H1 (cell line): Measurements from ENCODE around the gene HDAC3. TPM values are rescaled to one million over a fixed set of nuclear protein-coding genes. Genes with fewer than 3 reads are reported as not detected.

Source experiments
- CTCF ChIA-PET: fragments of 300-600 bp; sonication (Branson Sonifier 250); formaldehyde crosslinking; loops from one replicate; lab custom pipeline; 2021; ENCODE audit not compliant: partially characterized antibody; lab: Charles Lee
- POLR2A ChIA-PET: fragments of 300-600 bp; sonication (Branson Sonifier 250); formaldehyde crosslinking; loops from one replicate; lab custom pipeline; 2021; ENCODE audit warnings: inconsistent platforms; ENCODE audit not compliant: partially characterized antibody; lab: Charles Lee
- DNase-seq, 2 experiments: peaks; one replicate each; pipeline versions ENCODE4 v3.0.0 to v3.0.0-alpha.2; 2010 to 2022; ENCODE audit warnings: low spot score in 2 of 2, low read depth in 1 of 2, mixed read lengths in 1 of 2
- FAIRE-seq: peaks from 2 replicates; lab custom pipeline; 2011; peaks lifted over from hg19 to GRCh38; lab: Jason Lieb, UNC
- H2AFZ ChIP-seq: 2 replicates; pipeline ENCODE4 v1.8.1; 2012; ENCODE audit warnings: low read length, inconsistent platforms
- H2AK5ac ChIP-seq: 2 replicates; pipeline ENCODE4 v1.6.1; 2013; ENCODE audit warnings: low read depth, low read length
- H2BK120ac ChIP-seq: replicated peaks from 2 replicates; pipeline ENCODE3; 2013; ENCODE audit warnings: low read depth, low read length, inconsistent platforms
- H2BK12ac ChIP-seq: 2 replicates; pipeline ENCODE4 v1.6.1; 2013; ENCODE audit warnings: low read depth, low read length
- H2BK15ac ChIP-seq: 2 replicates; pipeline ENCODE4 v1.6.1; 2013; ENCODE audit warnings: low read length
- H2BK20ac ChIP-seq: 2 replicates; pipeline ENCODE4 v1.6.1; 2013; ENCODE audit warnings: low read length
- H2BK5ac ChIP-seq: 2 replicates; pipeline ENCODE4 v1.6.1; 2013; ENCODE audit warnings: low read depth, low read length
- H3K14ac ChIP-seq: 2 replicates; pipeline ENCODE4 v1.6.1; 2013; ENCODE audit warnings: inconsistent platforms; ENCODE audit not compliant: insufficient read length
- H3K18ac ChIP-seq: 2 replicates; pipeline ENCODE4 v1.6.1; 2013; ENCODE audit warnings: low read length; ENCODE audit errors: extremely low read depth
- H3K23ac ChIP-seq: 2 replicates; pipeline ENCODE4 v1.6.1; 2013; ENCODE audit warnings: inconsistent platforms; ENCODE audit not compliant: insufficient read length
- H3K23me2 ChIP-seq: 2 replicates; pipeline ENCODE4 v1.6.1; 2013; ENCODE audit warnings: low read depth, low read length
- H3K27ac ChIP-seq: 2 replicates; pipeline ENCODE4 v1.6.1; 2011; ENCODE audit warnings: low read depth, low read length, inconsistent platforms
- H3K27me3 ChIP-seq, 4 experiments: replicated peaks in 1 of 4; 1 replicate in 1 of 4; 2 replicates in 3 of 4; pipeline versions ENCODE4 v1.6.1 to v1.8.1; 2011 to 2013; ENCODE audit warnings: low read length in 3 of 4, mild to moderate bottlenecking in 3 of 4, inconsistent platforms in 2 of 4, mixed read lengths in 2 of 4, moderate library complexity in 1 of 4; ENCODE audit not compliant: control insufficient read depth in 3 of 4, insufficient read depth in 3 of 4; ENCODE audit errors: extremely low read depth in 1 of 4
- H3K36me3 ChIP-seq, 4 experiments: 2 replicates each; pipeline versions ENCODE4 v1.6.1 to v1.8.1; 2011 to 2013; ENCODE audit warnings: mild to moderate bottlenecking in 4 of 4, low read length in 3 of 4, moderate library complexity in 2 of 4, control low read depth in 1 of 4, inconsistent platforms in 1 of 4; ENCODE audit not compliant: insufficient read depth in 4 of 4, control insufficient read depth in 2 of 4
- H3K4ac ChIP-seq: replicated peaks from 2 replicates; pipeline ENCODE3; 2013; ENCODE audit warnings: low read length, low read depth, mixed read lengths, inconsistent platforms; ENCODE audit not compliant: insufficient read length
- H3K4me1 ChIP-seq, 4 experiments: replicated peaks in 1 of 4; 1 replicate in 1 of 4; 2 replicates in 3 of 4; pipeline versions ENCODE4 v1.6.1 to v1.8.1; 2011 to 2013; ENCODE audit warnings: low read length in 3 of 4, inconsistent platforms in 2 of 4, mixed read lengths in 1 of 4; ENCODE audit not compliant: insufficient read depth in 4 of 4, control insufficient read depth in 3 of 4
- H3K4me2 ChIP-seq, 2 experiments: 2 replicates each; pipeline versions ENCODE4 v1.6.1 to v1.8.1; 2011 to 2013; ENCODE audit warnings: low read depth in 2 of 2, low read length in 2 of 2, control low read depth in 1 of 2, inconsistent platforms in 1 of 2, mild to moderate bottlenecking in 1 of 2; ENCODE audit not compliant: insufficient read depth in 1 of 2
- H3K4me3 ChIP-seq, 4 experiments: fragments of 200-600, 300-600 bp in 1 of 4; sonication (generic), shearing (Covaris generic), sonication (Bioruptor Twin) in 1 of 4; 2 replicates each; pipeline versions ENCODE4 v1.5.1 to v1.8.1; 2011 to 2016; ENCODE audit warnings: low read length in 4 of 4, low read depth in 3 of 4, control low read depth in 2 of 4, inconsistent platforms in 2 of 4, mild to moderate bottlenecking in 2 of 4, mixed read lengths in 1 of 4, moderate library complexity in 1 of 4; ENCODE audit not compliant: insufficient read depth in 2 of 4; ENCODE audit errors: extremely low read depth in 1 of 4
- H3K56ac ChIP-seq: replicated peaks from 2 replicates; pipeline ENCODE3; 2013; ENCODE audit warnings: low read depth, mild to moderate bottlenecking, mixed read lengths, low read length, inconsistent platforms; ENCODE audit not compliant: insufficient read length
- H3K79me1 ChIP-seq: 2 replicates; pipeline ENCODE4 v1.6.1; 2013; ENCODE audit warnings: low read depth, low read length, control low read depth
- H3K79me2 ChIP-seq, 2 experiments: 2 replicates each; pipeline versions ENCODE4 v1.6.1 to v1.8.1; 2012 to 2013; ENCODE audit warnings: low read length in 2 of 2, mild to moderate bottlenecking in 2 of 2, inconsistent platforms in 1 of 2; ENCODE audit not compliant: insufficient read depth in 2 of 2, control insufficient read depth in 1 of 2
- H3K9ac ChIP-seq, 4 experiments: replicated peaks in 1 of 4; 1 replicate in 1 of 4; 2 replicates in 3 of 4; pipeline versions ENCODE4 v1.6.1 to v1.8.1; 2011 to 2013; ENCODE audit warnings: low read depth in 3 of 4, low read length in 3 of 4, control low read depth in 2 of 4, mild to moderate bottlenecking in 2 of 4, moderate library complexity in 2 of 4, inconsistent platforms in 1 of 4; ENCODE audit errors: extremely low read depth in 1 of 4
- H3K9me3 ChIP-seq, 2 experiments: 2 replicates each; pipeline versions ENCODE4 v1.6.1 to v1.8.1; 2012 to 2013; ENCODE audit warnings: mild to moderate bottlenecking in 2 of 2, moderate library complexity in 2 of 2, control low read depth in 1 of 2, inconsistent platforms in 1 of 2, low read depth in 1 of 2, low read length in 1 of 2, mixed read lengths in 1 of 2; ENCODE audit not compliant: insufficient read depth in 2 of 2
- H4K20me1 ChIP-seq, 2 experiments: replicated peaks in 1 of 2; 2 replicates each; pipeline versions ENCODE3 to v1.8.1; 2011 to 2013; ENCODE audit warnings: inconsistent platforms in 2 of 2, low read length in 2 of 2, mild to moderate bottlenecking in 1 of 2; ENCODE audit not compliant: insufficient read depth in 2 of 2, control insufficient read depth in 1 of 2
- H4K5ac ChIP-seq: 2 replicates; pipeline ENCODE4 v1.6.1; 2013; ENCODE audit warnings: low read length, low read depth, mixed read lengths, inconsistent platforms; ENCODE audit not compliant: insufficient read length
- H4K8ac ChIP-seq: 2 replicates; pipeline ENCODE4 v1.8.0; 2013; ENCODE audit warnings: mild to moderate bottlenecking, moderate library complexity, low read length, inconsistent platforms; ENCODE audit not compliant: insufficient read depth; ENCODE audit errors: extremely low read depth
- H4K91ac ChIP-seq: replicated peaks from 2 replicates; pipeline ENCODE3; 2013; ENCODE audit warnings: low read length, mixed read lengths, inconsistent platforms; ENCODE audit not compliant: insufficient read length
- BCL11A ChIP-seq, 2 experiments: IDR thresholded peaks; one replicate each; pipeline ENCODE4 v1.6.1; 2011; ENCODE audit warnings: low read depth in 2 of 2, low read length in 2 of 2, mild to moderate bottlenecking in 2 of 2
- HDAC2 ChIP-seq, 2 experiments: fragments of 300-600 bp in 1 of 2; sonication (generic) in 1 of 2; IDR thresholded peaks; 2 replicates each; pipeline ENCODE4 v1.6.1; 2011 to 2012; ENCODE audit warnings: low read depth in 2 of 2, low read length in 2 of 2, mild to moderate bottlenecking in 2 of 2, moderate library complexity in 2 of 2, borderline replicate concordance in 1 of 2, inconsistent platforms in 1 of 2
- TAF1 ChIP-seq: IDR thresholded peaks from 2 replicates; pipeline ENCODE4 v1.6.1; 2011; ENCODE audit warnings: mild to moderate bottlenecking, low read depth, low read length
- WGBS, 2 experiments: shearing (Covaris generic) in 1 of 2; methylation state at CpG; one replicate each; pipeline versions ENCODE4 v1.1.6 to v1.1.7; 2013 to 2015; ENCODE audit warnings: low lambda C conversion rate in 2 of 2, mixed read lengths in 2 of 2, inconsistent platforms in 1 of 2, low coverage in 1 of 2, missing lambda C conversion rate in 1 of 2; ENCODE audit not compliant: insufficient replicate concordance in 2 of 2, insufficient coverage in 1 of 2, insufficient read length in 1 of 2; ENCODE audit errors: extremely low coverage in 1 of 2, missing lambda C conversion rate in 1 of 2; 5-methylcytosine and 5-hydroxymethylcytosine counted together
- polyA plus RNA-seq, 7 experiments: library from polyadenylated mRNA; depleted of rRNA in 3 of 7; stranded (reverse) in 5 of 7; unstranded in 2 of 7; fragments of >200 nt in 5 of 7; fragments of 200-250 nt in 2 of 7; gene quantifications; 1 replicate in 5 of 7; 2 replicates in 1 of 7; 4 replicates in 1 of 7; pipeline versions ENCODE4 v1.2.1 to v1.2.3, GENCODE V29; 2011 to 2013; ENCODE audit warnings: missing spikeins in 2 of 7, mixed read lengths in 2 of 7
- total RNA-seq: library from RNA; stranded (reverse); fragmentation: NEBNext Ultra II Directional; extraction: Animal tissue kit (Norgen Biotek cat#: 25700); gene quantifications from 2 replicates; pipeline ENCODE4 v1.2.1, GENCODE V29; 2021

HDAC3 gene
- total and polyA plus RNA-seq, 2 of the 8 experiments (the other 6 are each of a cell fraction or from before 2014, with no cell fraction given) = 99.0 to 120 TPM

DNA sequence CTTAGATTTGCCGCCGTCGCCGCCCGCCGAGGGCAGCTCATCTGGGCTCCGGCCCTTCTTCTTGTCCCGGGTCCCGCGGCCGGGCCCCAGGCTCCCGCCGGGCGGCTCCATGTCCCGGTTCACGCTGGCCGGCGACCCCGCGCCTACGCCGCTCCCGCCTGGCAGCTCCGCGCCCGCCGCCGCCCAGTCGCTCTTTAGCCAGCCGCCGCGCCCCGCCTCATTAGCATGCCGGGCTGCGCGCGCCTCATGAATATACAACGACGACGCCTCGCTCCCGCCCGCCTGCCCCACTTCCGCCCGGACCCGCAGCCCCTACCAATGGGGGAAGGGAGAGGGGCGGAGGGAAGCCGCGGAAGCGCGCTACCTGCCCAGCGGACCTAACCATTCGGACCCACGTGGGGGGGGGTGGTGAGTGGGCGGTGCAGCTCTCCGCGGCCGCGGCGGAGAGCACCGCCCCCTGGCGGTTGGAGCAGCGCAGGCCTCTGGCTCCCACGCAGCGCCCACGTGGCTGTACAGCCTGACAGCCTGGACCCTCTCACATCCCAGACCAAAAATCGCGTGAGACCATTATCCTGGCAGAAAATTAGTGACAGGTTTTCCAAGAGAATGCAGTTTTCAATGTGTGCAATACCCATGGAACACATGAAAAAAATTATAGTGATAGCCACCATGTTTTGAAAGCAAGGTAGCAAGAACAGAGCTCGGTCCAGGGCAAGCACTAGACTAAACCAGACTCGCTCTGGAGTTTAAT is 17.7 kb downstream of the HDAC3 start, which contains the start of gene DIAPH1:
DIAPH1 (minus strand) TSS at position 197 of the 751 bp plus-strand sequence; CDS start at position 111, 86 bp downstream.
- no peak within 1 kb of the TSS for H2BK15ac ChIP-seq
- H3K27me3 ChIP-seq = no peaks in the 10 kb centered on the region
- H3K4me3 ChIP-seq = peak within 1 kb of the TSS; percentile 74 to 97 (median 84)
- H2AFZ ChIP-seq = no peak within 1 kb of the TSS
- H3K79me1 ChIP-seq = no peaks in the 10 kb centered on the region
- FAIRE-seq (no peak), DNase-seq (peak; percentile 92 to 94)
- H3K23me2 ChIP-seq = peaks cover 3% of the 10 kb centered on the region; the same call in 1 of the 2 replicates
- no peak within 1 kb of the TSS for H3K23ac ChIP-seq
- peak within 1 kb of the TSS; percentile 77 for H2BK120ac ChIP-seq
- no peak within 1 kb of the TSS for H3K14ac ChIP-seq
- POLR2A ChIA-PET = interaction anchor here (0.6 to 8.2 kb wide), 22 partner anchors 8 to 351 kb away, joined by 3 to 75 read pairs (median 4); partner anchors contain the start of genes FCHSD1, HDAC3, RELL2 and TAF7
- H4K91ac ChIP-seq = no peak within 1 kb of the TSS
- peaks cover 0 to 4% of the 10 kb centered on the region in 2 experiments for H4K20me1 ChIP-seq
- 15% methylated on average over 15 of the region's 70 CpGs; no CpG with 5 or more reads in 1 of the 2 experiments for WGBS, 2 experiments
- peak within 1 kb of the TSS; percentile 53; the same call in 1 of the 2 replicates for H2BK5ac ChIP-seq
- H3K4me1 ChIP-seq = peaks cover 2 to 7% (median 4%) of the 10 kb centered on the region in 4 experiments; a peak in 3 of 7 replicates
- peak within 1 kb of the TSS; percentile 63 to 85 (median 67) for H3K9ac ChIP-seq
- H3K4me2 ChIP-seq = peak within 1 kb of the TSS; percentile 93 to 99
- CTCF ChIA-PET = interaction anchor here (0.8 to 11.4 kb wide), 22 partner anchors 9 to 350 kb away, joined by 3 to 150 read pairs (median 6); partner anchors contain the start of genes FCHSD1, HDAC3, RELL2 and RNF14
- peaks cover 8 to 35% of the 10 kb centered on the region in 2 experiments for H3K79me2 ChIP-seq
- peak within 1 kb of the TSS; percentile 37 for H3K56ac ChIP-seq
- H2BK20ac ChIP-seq = no peak within 1 kb of the TSS
- no peaks in the 10 kb centered on the region for H3K9me3 ChIP-seq
- H3K27ac ChIP-seq = peak within 1 kb of the TSS; percentile 77
- H3K18ac ChIP-seq = peak within 1 kb of the TSS; percentile 32; the same call in 1 of the 2 replicates
- H2BK12ac ChIP-seq = no peak within 1 kb of the TSS
- peaks cover 2 to 23% (median 17%) of the 10 kb centered on the region in 4 experiments; a peak in 7 of 8 replicates for H3K36me3 ChIP-seq
- no peak within 1 kb of the TSS for H4K5ac ChIP-seq
- H4K8ac ChIP-seq = peak within 1 kb of the TSS; percentile 68
- no peak within 1 kb of the TSS; the same call in 1 of the 2 replicates for H2AK5ac ChIP-seq
- peak within 1 kb of the TSS; percentile 49 for H3K4ac ChIP-seq
- TF ChIP-seq TAF1 (peak; percentile 84), BCL11A (IDR thresholded peaks at IDR 0.05; ENCODE audit: low read depth in 2 of 2, low read length in 2 of 2) (no peak), HDAC2 (IDR thresholded peaks at IDR 0.05; ENCODE audit: borderline replicate concordance in 1 of 2, low read depth in 2 of 2, low read length in 2 of 2) (peak; percentile 8 to 96; a peak in 3 of 4 replicates)
